ENCODE data around the gene PLEKHH3.

The PLEKHH3 gene

DNA sequence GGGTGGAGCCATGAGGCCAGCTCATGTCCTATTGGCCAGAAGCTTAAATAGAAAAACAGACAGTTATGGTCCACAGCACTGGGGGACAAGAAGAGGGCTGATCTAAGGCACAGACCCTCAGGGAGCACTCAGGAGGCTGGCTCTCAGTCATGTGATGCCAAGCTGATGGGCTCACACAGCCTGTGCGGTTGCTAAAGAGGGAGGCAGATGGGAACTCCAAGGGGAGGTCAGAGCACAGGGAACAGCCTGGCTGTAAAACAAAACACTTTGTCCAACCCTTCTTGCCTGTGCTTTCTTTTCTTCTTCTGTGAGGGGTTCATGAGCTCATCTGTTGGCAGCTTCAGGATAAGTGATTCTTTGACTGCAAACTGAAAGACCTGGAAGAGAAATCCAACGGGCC is 32.8 kb upstream of the PLEKHH3 start:
- no peaks in the 10 kb centered on the region for H3K9me3 ChIP-seq (ENCODE audit: insufficient read depth, low read length)
- no peak overlapping the region for H3K9ac ChIP-seq (ENCODE audit: low read length)
- H2AFZ ChIP-seq (ENCODE audit: low read depth, low read length), result no peak overlapping the region
- no peaks in the 10 kb centered on the region for H3K79me2 ChIP-seq (ENCODE audit: low read length)
- no peak overlapping the region for H3K4me2 ChIP-seq (ENCODE audit: low read length)
- H3K27me3 ChIP-seq (ENCODE audit: low read depth, low read length), result no peaks in the 10 kb centered on the region
- H3K4me1 ChIP-seq (ENCODE audit: low read length), result peaks cover 47% of the 10 kb centered on the region
- H3K36me3 ChIP-seq (replicated peaks; ENCODE audit: low read depth, low read length), result peaks cover 50% of the 10 kb centered on the region
- no peak overlapping the region for H3K4me3 ChIP-seq (ENCODE audit: low read length)
- H3K27ac ChIP-seq (ENCODE audit: low read length), result no peak overlapping the region
- TF ChIP-seq, protein P1, sequence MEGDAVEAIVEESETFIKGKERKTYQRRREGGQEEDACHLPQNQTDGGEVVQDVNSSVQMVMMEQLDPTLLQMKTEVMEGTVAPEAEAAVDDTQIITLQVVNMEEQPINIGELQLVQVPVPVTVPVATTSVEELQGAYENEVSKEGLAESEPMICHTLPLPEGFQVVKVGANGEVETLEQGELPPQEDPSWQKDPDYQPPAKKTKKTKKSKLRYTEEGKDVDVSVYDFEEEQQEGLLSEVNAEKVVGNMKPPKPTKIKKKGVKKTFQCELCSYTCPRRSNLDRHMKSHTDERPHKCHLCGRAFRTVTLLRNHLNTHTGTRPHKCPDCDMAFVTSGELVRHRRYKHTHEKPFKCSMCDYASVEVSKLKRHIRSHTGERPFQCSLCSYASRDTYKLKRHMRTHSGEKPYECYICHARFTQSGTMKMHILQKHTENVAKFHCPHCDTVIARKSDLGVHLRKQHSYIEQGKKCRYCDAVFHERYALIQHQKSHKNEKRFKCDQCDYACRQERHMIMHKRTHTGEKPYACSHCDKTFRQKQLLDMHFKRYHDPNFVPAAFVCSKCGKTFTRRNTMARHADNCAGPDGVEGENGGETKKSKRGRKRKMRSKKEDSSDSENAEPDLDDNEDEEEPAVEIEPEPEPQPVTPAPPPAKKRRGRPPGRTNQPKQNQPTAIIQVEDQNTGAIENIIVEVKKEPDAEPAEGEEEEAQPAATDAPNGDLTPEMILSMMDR (IDR thresholded peaks at IDR 0.05; ENCODE audit: low read depth, low read length), result no peak
- TF ChIP-seq EZH2phosphoT487 (IDR thresholded peaks at IDR 0.05; ENCODE audit: low read depth), result no peak
- H4K20me1 ChIP-seq (ENCODE audit: insufficient read depth, low read length), result no peaks in the 10 kb centered on the region

DNA sequence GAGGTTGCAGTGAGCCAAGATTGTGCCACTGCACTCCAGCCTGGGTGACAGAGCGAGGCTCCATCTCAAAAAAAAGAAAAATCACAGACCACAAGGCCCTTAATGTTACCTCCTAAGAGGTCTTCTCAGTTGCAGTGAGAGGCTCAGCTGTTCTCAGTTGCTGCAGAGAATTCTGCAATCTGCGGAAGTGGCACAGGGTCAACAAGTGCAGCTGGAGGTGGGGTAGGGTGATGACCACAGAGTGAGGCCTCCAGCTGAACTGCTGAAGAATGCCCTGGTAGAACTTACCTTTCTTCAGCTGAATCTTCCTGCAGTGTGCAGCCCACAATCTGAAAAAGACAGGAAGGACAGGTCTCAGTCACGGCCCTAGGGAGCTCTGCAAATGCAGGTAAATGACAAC is 31.8 kb upstream of the PLEKHH3 start:
- Histone ChIP-seq H3K4me2 (ENCODE audit: low read length) (peak overlapping the region; percentile 24), H3K79me2 (ENCODE audit: low read length) (no peaks in the 10 kb centered on the region), H3K4me1 (ENCODE audit: low read length) (peaks cover 57% of the 10 kb centered on the region), H3K9me3 (ENCODE audit: insufficient read depth, low read length) (no peaks in the 10 kb centered on the region), H3K9ac (ENCODE audit: low read length) (no peak overlapping the region), H3K27me3 (ENCODE audit: low read depth, low read length) (no peaks in the 10 kb centered on the region), H2AFZ (ENCODE audit: low read depth, low read length) (no peak overlapping the region), H3K4me3 (ENCODE audit: low read length) (no peak overlapping the region), H4K20me1 (ENCODE audit: insufficient read depth, low read length) (no peaks in the 10 kb centered on the region), H3K27ac (ENCODE audit: low read length) (0 out of 2 replicates have a peak overlapping the region, but pooled peaks have one; percentile 21), H3K36me3 (replicated peaks; ENCODE audit: low read depth, low read length) (peaks cover 55% of the 10 kb centered on the region)
- no peak for TF ChIP-seq EZH2phosphoT487 (IDR thresholded peaks at IDR 0.05; ENCODE audit: low read depth)
- TF ChIP-seq, protein P1 (IDR thresholded peaks at IDR 0.05; ENCODE audit: low read depth, low read length), result no peak

DNA sequence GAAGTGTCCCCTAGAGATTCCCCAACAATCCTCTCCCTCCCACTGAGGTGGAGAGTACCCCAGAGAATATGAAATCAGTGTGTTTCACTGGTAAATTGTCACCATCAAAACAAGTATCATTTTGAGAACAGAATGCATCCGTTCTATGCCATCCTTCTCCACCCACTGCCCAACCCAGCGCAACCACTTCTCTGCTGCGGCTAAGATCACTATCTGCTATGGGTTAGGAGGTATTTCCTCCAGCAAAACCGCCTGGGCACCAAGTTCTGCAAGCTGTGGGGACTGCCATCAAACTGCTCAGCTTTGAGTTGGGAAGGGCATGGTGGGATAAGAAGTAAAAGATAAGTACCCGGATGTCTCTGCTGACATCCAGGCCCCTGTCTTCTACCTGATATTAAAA is 29.9 kb upstream of the PLEKHH3 start:
- no peaks in the 10 kb centered on the region for H3K79me2 ChIP-seq (ENCODE audit: low read length)
- no peaks in the 10 kb centered on the region for H3K27me3 ChIP-seq (ENCODE audit: low read depth, low read length)
- H3K4me2 ChIP-seq (ENCODE audit: low read length), result peak overlapping the region; percentile 77

DNA sequence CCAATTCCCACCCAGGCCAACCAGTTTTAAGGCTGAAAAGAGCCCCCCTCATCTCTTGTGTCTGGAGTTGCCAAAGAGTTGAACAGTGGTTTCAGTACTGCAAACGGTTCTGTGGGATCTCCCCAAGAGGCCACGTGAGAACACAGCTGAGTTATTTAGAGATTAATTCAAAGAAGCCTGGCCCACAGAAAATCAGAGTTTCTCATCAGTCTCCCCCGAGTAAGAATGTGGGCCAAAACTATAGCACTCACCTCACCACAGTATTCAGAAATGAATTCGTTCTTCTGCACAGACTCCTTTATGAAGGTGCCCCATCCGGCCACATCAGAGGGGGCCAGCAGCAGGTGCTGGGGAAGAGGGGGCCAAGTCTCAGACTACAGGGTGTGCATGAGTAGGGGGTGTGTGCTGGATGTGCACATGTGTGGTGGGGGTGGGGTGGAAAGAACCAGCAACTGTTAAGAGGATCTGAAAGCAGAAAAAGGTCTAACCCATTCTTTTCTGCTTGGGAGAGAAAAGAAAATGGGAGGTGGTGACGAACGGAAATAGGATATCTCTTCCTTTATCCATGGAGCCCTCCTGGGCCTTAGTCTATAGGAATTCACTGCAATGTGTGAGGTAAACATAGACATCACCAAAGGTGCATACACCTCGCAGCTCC is 28.2 kb upstream of the PLEKHH3 start:
- H3K4me2 ChIP-seq (ENCODE audit: low read length), result peak overlapping the region; percentile 77
- TF ChIP-seq EZH2phosphoT487 (IDR thresholded peaks at IDR 0.05; ENCODE audit: low read depth), result peak; percentile 97
- TF ChIP-seq, protein P1 (IDR thresholded peaks at IDR 0.05; ENCODE audit: low read depth, low read length), result no peak

More for the DNA sequence above, 29.9 kb upstream of the PLEKHH3 start:
- Histone ChIP-seq H3K9ac (ENCODE audit: low read length) (peak overlapping the region; percentile 66; the same call in 1 of the 2 replicates), H3K27ac (ENCODE audit: low read length) (peak overlapping the region; percentile 92), H3K36me3 (replicated peaks; ENCODE audit: low read depth, low read length) (peaks cover 55% of the 10 kb centered on the region), H3K9me3 (ENCODE audit: insufficient read depth, low read length) (no peaks in the 10 kb centered on the region), H4K20me1 (ENCODE audit: insufficient read depth, low read length) (no peaks in the 10 kb centered on the region), H3K4me3 (ENCODE audit: low read length) (no peak overlapping the region), H2AFZ (ENCODE audit: low read depth, low read length) (no peak overlapping the region), H3K4me1 (ENCODE audit: low read length) (peaks cover 76% of the 10 kb centered on the region)
- TF ChIP-seq, protein P1 (IDR thresholded peaks at IDR 0.05; ENCODE audit: low read depth, low read length), result no peak
- no peak for TF ChIP-seq EZH2phosphoT487 (IDR thresholded peaks at IDR 0.05; ENCODE audit: low read depth)

More for the DNA sequence above, 28.2 kb upstream of the PLEKHH3 start:
- Histone ChIP-seq H3K79me2 (ENCODE audit: low read length) (no peaks in the 10 kb centered on the region), H3K4me1 (ENCODE audit: low read length) (peaks cover 84% of the 10 kb centered on the region), H3K9ac (ENCODE audit: low read length) (peak overlapping the region; percentile 66), H2AFZ (ENCODE audit: low read depth, low read length) (no peak overlapping the region), H3K36me3 (replicated peaks; ENCODE audit: low read depth, low read length) (peaks cover 65% of the 10 kb centered on the region), H3K4me3 (ENCODE audit: low read length) (peak overlapping the region; percentile 47), H4K20me1 (ENCODE audit: insufficient read depth, low read length) (no peaks in the 10 kb centered on the region), H3K9me3 (ENCODE audit: insufficient read depth, low read length) (no peaks in the 10 kb centered on the region), H3K27me3 (ENCODE audit: low read depth, low read length) (no peaks in the 10 kb centered on the region), H3K27ac (ENCODE audit: low read length) (peak overlapping the region; percentile 92)
